SK-N-SH treated with all-trans-retinoic acid at 6 μM for 48 hours (cell line): ENCODE data around the gene ESAM.

Source experiments
- ATAC-seq: fragments of 200-7000 bp; cut with Tn5 transposase; 3 replicates; pipeline ENCODE4 v1.9.1; 2020; ENCODE audit warnings: mild to moderate bottlenecking, moderate library complexity
- BACH2 ChIP-seq: fragments of 250-450 bp; sonication (Bioruptor Pico); IDR thresholded peaks from 2 replicates; pipeline ENCODE4 v1.9.0; 2021; ENCODE audit warnings: mild to moderate bottlenecking, borderline replicate concordance
- CSDC2 ChIP-seq: fragments of 250-450 bp; sonication (Bioruptor Pico); IDR thresholded peaks from 2 replicates; pipeline ENCODE4 v1.5.0; 2020; ENCODE audit warnings: mild to moderate bottlenecking, moderate library complexity
- CSRNP3 ChIP-seq: fragments of 250-450 bp; sonication (Bioruptor Pico); IDR thresholded peaks from 2 replicates; pipeline ENCODE4 v1.5.1; 2021; ENCODE audit warnings: mild to moderate bottlenecking, moderate library complexity
- ISL1 ChIP-seq: fragments of 250-450 bp; sonication (Bioruptor Pico); IDR thresholded peaks from 2 replicates; pipeline ENCODE4 v2.1.2; 2022; ENCODE audit warnings: mild to moderate bottlenecking, moderate library complexity
- PPARA ChIP-seq: fragments of 250-450 bp; sonication (Bioruptor Pico); IDR thresholded peaks from 2 replicates; pipeline ENCODE4 v1.5.0; 2020; ENCODE audit warnings: mild to moderate bottlenecking, borderline replicate concordance
- RARB ChIP-seq: fragments of 250-450 bp; sonication (Bioruptor Pico); IDR thresholded peaks from 2 replicates; pipeline ENCODE4 v1.8.0; 2021; ENCODE audit warnings: mild to moderate bottlenecking, moderate library complexity
- SNAI2 ChIP-seq: fragments of 250-450 bp; sonication (Bioruptor Pico); IDR thresholded peaks from 2 replicates; pipeline ENCODE4 v1.5.0; 2020; ENCODE audit warnings: mild to moderate bottlenecking, moderate library complexity
- TCF4 ChIP-seq: fragments of 250-450 bp; sonication (Bioruptor Pico); IDR thresholded peaks from 2 replicates; pipeline ENCODE4 v1.8.0; 2021; ENCODE audit warnings: mild to moderate bottlenecking, moderate library complexity, borderline replicate concordance
- ZC3H10 ChIP-seq: fragments of 250-450 bp; sonication (Bioruptor Pico); IDR thresholded peaks from 2 replicates; pipeline ENCODE4 v1.5.1; 2021; ENCODE audit warnings: mild to moderate bottlenecking, moderate library complexity
- ZFP3 ChIP-seq: fragments of 250-450 bp; sonication (Bioruptor Pico); IDR thresholded peaks from 2 replicates; pipeline ENCODE4 v1.5.0; 2020; ENCODE audit warnings: mild to moderate bottlenecking, moderate library complexity
- ZFP30 ChIP-seq: fragments of 450-650 bp; formaldehyde crosslinking; IDR thresholded peaks from 2 replicates; pipeline ENCODE4 v1.5.0; 2022; ENCODE audit warnings: mild to moderate bottlenecking, moderate library complexity
- ZNF565 ChIP-seq: fragments of 450-650 bp; formaldehyde crosslinking; conservative IDR thresholded peaks from 2 replicates; pipeline ENCODE4 v1.5.0; 2020; ENCODE audit warnings: low read depth, mild to moderate bottlenecking, moderate library complexity
- ZNF70 ChIP-seq: fragments of 450-650 bp; formaldehyde crosslinking; IDR thresholded peaks from 2 replicates; pipeline ENCODE4 v1.5.0; 2020; ENCODE audit warnings: mild to moderate bottlenecking, moderate library complexity
- ZNF8 ChIP-seq: fragments of 450-650 bp; formaldehyde crosslinking; IDR thresholded peaks from 2 replicates; pipeline ENCODE4 v1.5.0; 2020; ENCODE audit warnings: mild to moderate bottlenecking, moderate library complexity
- TF ChIP-seq, protein P1 (sequence below): fragments of 250-450 bp; sonication (Bioruptor Pico); IDR thresholded peaks from 2 replicates; pipeline ENCODE4 v1.8.0; 2020; ENCODE audit warnings: mild to moderate bottlenecking, moderate library complexity, borderline replicate concordance
- TF ChIP-seq, protein P2 (sequence below): fragments of 250-450 bp; sonication (Bioruptor Pico); IDR thresholded peaks from 2 replicates; pipeline ENCODE4 v1.5.1; 2020; ENCODE audit warnings: low read depth, mild to moderate bottlenecking, moderate library complexity
- TF ChIP-seq, protein P3 (sequence below): fragments of 250-450 bp; sonication (Bioruptor Pico); IDR thresholded peaks from 2 replicates; pipeline ENCODE4 v1.8.0; 2021; ENCODE audit warnings: low read depth, mild to moderate bottlenecking, moderate library complexity, borderline replicate concordance
- TF ChIP-seq, protein P4 (sequence below): fragments of 250-450 bp; sonication (Bioruptor Pico); IDR thresholded peaks from 2 replicates; pipeline ENCODE4 v1.5.0; 2020; ENCODE audit warnings: mild to moderate bottlenecking, moderate library complexity

Gene ESAM

DNA sequence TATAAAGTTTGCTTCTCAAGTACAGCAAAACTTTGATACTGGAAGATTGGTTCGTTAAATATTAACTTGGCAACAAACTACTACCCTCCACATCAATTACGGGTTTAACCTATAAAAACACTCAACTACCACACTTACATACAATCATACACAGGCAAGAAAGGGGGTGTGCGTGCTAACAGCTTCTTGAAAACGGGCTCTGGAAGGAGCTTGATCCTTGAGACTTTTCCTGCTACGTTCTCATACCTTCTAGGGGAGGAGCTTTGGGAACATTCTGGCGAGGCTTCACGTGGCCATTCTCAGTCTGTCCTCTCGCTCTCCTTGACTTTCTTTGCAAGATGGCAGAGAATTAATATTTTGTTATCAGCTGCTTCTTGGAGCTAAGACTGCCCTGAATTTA is 6.8 kb upstream of the ESAM start:
- TF ChIP-seq, protein P1, sequence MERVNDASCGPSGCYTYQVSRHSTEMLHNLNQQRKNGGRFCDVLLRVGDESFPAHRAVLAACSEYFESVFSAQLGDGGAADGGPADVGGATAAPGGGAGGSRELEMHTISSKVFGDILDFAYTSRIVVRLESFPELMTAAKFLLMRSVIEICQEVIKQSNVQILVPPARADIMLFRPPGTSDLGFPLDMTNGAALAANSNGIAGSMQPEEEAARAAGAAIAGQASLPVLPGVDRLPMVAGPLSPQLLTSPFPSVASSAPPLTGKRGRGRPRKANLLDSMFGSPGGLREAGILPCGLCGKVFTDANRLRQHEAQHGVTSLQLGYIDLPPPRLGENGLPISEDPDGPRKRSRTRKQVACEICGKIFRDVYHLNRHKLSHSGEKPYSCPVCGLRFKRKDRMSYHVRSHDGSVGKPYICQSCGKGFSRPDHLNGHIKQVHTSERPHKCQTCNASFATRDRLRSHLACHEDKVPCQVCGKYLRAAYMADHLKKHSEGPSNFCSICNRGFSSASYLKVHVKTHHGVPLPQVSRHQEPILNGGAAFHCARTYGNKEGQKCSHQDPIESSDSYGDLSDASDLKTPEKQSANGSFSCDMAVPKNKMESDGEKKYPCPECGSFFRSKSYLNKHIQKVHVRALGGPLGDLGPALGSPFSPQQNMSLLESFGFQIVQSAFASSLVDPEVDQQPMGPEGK (CRISPR knock-in tag), result no peak
- TF ChIP-seq TCF4, result no peak
- no peak for TF ChIP-seq ZNF565 (CRISPR knock-in tag)
- TF ChIP-seq ZNF8 (CRISPR knock-in tag), result no peak
- TF ChIP-seq, protein P2, sequence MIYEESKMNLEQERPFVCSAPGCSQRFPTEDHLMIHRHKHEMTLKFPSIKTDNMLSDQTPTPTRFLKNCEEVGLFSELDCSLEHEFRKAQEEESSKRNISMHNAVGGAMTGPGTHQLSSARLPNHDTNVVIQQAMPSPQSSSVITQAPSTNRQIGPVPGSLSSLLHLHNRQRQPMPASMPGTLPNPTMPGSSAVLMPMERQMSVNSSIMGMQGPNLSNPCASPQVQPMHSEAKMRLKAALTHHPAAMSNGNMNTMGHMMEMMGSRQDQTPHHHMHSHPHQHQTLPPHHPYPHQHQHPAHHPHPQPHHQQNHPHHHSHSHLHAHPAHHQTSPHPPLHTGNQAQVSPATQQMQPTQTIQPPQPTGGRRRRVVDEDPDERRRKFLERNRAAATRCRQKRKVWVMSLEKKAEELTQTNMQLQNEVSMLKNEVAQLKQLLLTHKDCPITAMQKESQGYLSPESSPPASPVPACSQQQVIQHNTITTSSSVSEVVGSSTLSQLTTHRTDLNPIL (CRISPR knock-in tag), result no peak
- no peak for TF ChIP-seq ZFP30 (CRISPR knock-in tag)
- no peak for ATAC-seq

DNA sequence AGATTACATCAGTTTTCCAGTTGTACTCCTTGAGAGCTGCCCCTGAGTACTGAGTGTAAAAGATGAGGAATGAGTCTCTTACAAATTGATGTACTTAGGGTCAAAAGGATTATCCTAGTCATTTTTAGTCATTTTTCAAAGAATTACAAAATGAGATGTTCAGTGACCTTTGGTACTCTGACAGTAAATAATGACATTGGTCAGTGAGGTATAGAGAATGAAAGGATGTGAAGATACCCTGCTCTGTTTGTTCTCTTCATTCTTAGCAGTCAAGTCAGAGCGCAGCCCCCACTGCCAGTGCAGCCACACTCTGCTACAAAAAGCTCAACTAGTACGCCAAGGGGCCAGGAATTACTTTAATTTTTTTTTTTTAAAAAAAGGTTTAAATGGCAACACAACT is 4.1 kb upstream of the ESAM start:
- no peak for ATAC-seq
- TF ChIP-seq ZNF70 (CRISPR knock-in tag) (no peak), CSRNP3 (no peak), ISL1 (CRISPR knock-in tag) (no peak), SNAI2 (CRISPR knock-in tag) (no peak), CSDC2 (CRISPR knock-in tag) (no peak), ZFP3 (CRISPR knock-in tag) (no peak), RARB (CRISPR knock-in tag) (no peak), ZC3H10 (CRISPR knock-in tag) (no peak), TCF4 (no peak), ZNF8 (CRISPR knock-in tag) (no peak), PPARA (CRISPR knock-in tag) (no peak), BACH2 (CRISPR knock-in tag) (no peak)
- TF ChIP-seq, protein P3, sequence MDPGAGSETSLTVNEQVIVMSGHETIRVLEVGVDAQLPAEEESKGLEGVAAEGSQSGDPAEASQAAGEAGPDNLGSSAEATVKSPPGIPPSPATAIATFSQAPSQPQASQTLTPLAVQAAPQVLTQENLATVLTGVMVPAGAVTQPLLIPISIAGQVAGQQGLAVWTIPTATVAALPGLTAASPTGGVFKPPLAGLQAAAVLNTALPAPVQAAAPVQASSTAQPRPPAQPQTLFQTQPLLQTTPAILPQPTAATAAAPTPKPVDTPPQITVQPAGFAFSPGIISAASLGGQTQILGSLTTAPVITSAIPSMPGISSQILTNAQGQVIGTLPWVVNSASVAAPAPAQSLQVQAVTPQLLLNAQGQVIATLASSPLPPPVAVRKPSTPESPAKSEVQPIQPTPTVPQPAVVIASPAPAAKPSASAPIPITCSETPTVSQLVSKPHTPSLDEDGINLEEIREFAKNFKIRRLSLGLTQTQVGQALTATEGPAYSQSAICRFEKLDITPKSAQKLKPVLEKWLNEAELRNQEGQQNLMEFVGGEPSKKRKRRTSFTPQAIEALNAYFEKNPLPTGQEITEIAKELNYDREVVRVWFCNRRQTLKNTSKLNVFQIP (CRISPR knock-in tag), result no peak
- TF ChIP-seq, protein P2 (CRISPR knock-in tag), result no peak
- TF ChIP-seq, protein P1 (CRISPR knock-in tag), result no peak
- TF ChIP-seq, protein P4, sequence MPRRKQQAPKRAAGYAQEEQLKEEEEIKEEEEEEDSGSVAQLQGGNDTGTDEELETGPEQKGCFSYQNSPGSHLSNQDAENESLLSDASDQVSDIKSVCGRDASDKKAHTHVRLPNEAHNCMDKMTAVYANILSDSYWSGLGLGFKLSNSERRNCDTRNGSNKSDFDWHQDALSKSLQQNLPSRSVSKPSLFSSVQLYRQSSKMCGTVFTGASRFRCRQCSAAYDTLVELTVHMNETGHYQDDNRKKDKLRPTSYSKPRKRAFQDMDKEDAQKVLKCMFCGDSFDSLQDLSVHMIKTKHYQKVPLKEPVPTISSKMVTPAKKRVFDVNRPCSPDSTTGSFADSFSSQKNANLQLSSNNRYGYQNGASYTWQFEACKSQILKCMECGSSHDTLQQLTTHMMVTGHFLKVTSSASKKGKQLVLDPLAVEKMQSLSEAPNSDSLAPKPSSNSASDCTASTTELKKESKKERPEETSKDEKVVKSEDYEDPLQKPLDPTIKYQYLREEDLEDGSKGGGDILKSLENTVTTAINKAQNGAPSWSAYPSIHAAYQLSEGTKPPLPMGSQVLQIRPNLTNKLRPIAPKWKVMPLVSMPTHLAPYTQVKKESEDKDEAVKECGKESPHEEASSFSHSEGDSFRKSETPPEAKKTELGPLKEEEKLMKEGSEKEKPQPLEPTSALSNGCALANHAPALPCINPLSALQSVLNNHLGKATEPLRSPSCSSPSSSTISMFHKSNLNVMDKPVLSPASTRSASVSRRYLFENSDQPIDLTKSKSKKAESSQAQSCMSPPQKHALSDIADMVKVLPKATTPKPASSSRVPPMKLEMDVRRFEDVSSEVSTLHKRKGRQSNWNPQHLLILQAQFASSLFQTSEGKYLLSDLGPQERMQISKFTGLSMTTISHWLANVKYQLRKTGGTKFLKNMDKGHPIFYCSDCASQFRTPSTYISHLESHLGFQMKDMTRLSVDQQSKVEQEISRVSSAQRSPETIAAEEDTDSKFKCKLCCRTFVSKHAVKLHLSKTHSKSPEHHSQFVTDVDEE (CRISPR knock-in tag), result no peak
